GM19035 (cell line): ENCODE results near the gene WFDC13.
"Not testable (repeated sequence)": the region's sequence is repeated elsewhere in the genome, so short reads cannot be mapped to it uniquely, and the experiment has no call there.

Experiments
- ATAC-seq: cut with Tn5 transposase; IDR thresholded peaks from one replicate; pipeline ENCODE4 v1.9.1; 2021; ENCODE audit not compliant: unreplicated experiment

Gene WFDC13

GRCh38 chr20:45701873-45702272 is at the start of gene WFDC13:
WFDC13 (plus strand) TSS chr20:45702038; CDS start chr20:45702124, 86 bp downstream.
- no peak for ATAC-seq

GRCh38 chr20:45657038-45657437 is 44.8 kb upstream of the WFDC13 start:
- ATAC-seq = not testable (repeated sequence)

- ATAC-seq = no peak
Measured at GRCh38 chr20:45670139-45670538, 31.7 kb upstream of the WFDC13 start, which contains the start of gene WFDC11. WFDC11 (minus strand) TSS chr20:45670239; CDS start chr20:45650600, 19,639 bp downstream.

- no peak for ATAC-seq
Measured at GRCh38 chr20:45672765-45673164, 29.1 kb upstream of the WFDC13 start.

GRCh38 chr20:45679650-45680049 is 22.2 kb upstream of the WFDC13 start:
- no peak for ATAC-seq

- no peak for ATAC-seq
Measured at GRCh38 chr20:45685896-45686295, 15.9 kb upstream of the WFDC13 start.

GRCh38 chr20:45693346-45693745 is 8.5 kb upstream of the WFDC13 start:
- not testable (repeated sequence) for ATAC-seq

GRCh38 chr20:45695496-45695895 is 6.3 kb upstream of the WFDC13 start:
- ATAC-seq = no peak

GRCh38 chr20:45701104-45701503 is 734 bp upstream of the WFDC13 start:
- no peak for ATAC-seq

- no peak for ATAC-seq
Measured at GRCh38 chr20:45704969-45705637, 3.3 kb downstream of the WFDC13 start, which contains the start of gene WFDC10B. WFDC10B (minus strand) TSS chr20:45705019; CDS start chr20:45685992, 19,027 bp downstream.

- ATAC-seq = not testable (repeated sequence)
Measured at GRCh38 chr20:45716141-45716688, 14.4 kb downstream of the WFDC13 start.

- no peak for ATAC-seq
Measured at GRCh38 chr20:45722047-45722446, 20.2 kb downstream of the WFDC13 start, which contains the start of gene SPINT4. SPINT4 (plus strand) TSS chr20:45722347; CDS start chr20:45722368, 21 bp downstream.

- no peak for ATAC-seq
Measured at GRCh38 chr20:45725134-45725533, 23.3 kb downstream of the WFDC13 start.

- ATAC-seq = no peak
Measured at GRCh38 chr20:45727044-45727443, 25.2 kb downstream of the WFDC13 start.

GRCh38 chr20:45732199-45732598 is 30.4 kb downstream of the WFDC13 start:
- no peak for ATAC-seq

GRCh38 chr20:45735552-45735951 is 33.7 kb downstream of the WFDC13 start:
- ATAC-seq = no peak

GRCh38 chr20:45735988-45736387 is 34.1 kb downstream of the WFDC13 start:
- no peak for ATAC-seq

GRCh38 chr20:45742596-45742995 is 40.8 kb downstream of the WFDC13 start:
- ATAC-seq = no peak

- no peak for ATAC-seq
Measured at GRCh38 chr20:45745015-45745414, 43.2 kb downstream of the WFDC13 start.

GRCh38 chr20:45751721-45752120 is 49.9 kb downstream of the WFDC13 start:
- ATAC-seq = no peak

GRCh38 chr20:45752746-45753145 is 50.9 kb downstream of the WFDC13 start:
- no peak for ATAC-seq

GRCh38 chr20:45758096-45758495 is 56.3 kb downstream of the WFDC13 start:
- no peak for ATAC-seq
